ENCODE data around the gene LZIC.

Gene LZIC

DNA sequence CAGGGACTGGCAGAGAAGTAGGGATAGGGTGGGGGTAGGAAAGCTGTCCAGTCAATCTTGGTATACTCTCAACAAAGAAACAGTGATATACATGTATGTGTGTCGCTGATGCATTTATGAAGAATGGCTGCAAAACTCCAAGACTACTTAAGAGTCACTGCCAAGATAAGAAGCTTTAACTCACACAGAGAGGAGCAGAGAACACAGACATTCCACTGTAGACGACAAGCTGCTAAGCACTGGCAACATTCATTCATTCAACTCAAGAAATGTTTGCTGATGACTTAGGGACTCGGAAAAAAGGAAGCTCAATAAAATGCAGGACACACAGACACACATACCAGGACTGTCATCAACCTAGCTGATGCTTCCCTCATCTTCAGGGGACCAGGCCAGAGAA, 38.6 kb downstream of the LZIC start:
- Mint-ChIP-seq H3K9me3 (no peaks in the 10 kb centered on the region), H3K36me3 (ENCODE audit: low read depth) (peaks cover 4% of the 10 kb centered on the region), H3K4me3 (peak overlapping the region in 1 of 3 experiments; percentile 65), H3K27me3 (ENCODE audit: low read depth) (no peaks in the 10 kb centered on the region), H3K4me1 (peaks cover 47% of the 10 kb centered on the region), H3K27ac (no peak overlapping the region)
- TF ChIP-seq, protein P1, sequence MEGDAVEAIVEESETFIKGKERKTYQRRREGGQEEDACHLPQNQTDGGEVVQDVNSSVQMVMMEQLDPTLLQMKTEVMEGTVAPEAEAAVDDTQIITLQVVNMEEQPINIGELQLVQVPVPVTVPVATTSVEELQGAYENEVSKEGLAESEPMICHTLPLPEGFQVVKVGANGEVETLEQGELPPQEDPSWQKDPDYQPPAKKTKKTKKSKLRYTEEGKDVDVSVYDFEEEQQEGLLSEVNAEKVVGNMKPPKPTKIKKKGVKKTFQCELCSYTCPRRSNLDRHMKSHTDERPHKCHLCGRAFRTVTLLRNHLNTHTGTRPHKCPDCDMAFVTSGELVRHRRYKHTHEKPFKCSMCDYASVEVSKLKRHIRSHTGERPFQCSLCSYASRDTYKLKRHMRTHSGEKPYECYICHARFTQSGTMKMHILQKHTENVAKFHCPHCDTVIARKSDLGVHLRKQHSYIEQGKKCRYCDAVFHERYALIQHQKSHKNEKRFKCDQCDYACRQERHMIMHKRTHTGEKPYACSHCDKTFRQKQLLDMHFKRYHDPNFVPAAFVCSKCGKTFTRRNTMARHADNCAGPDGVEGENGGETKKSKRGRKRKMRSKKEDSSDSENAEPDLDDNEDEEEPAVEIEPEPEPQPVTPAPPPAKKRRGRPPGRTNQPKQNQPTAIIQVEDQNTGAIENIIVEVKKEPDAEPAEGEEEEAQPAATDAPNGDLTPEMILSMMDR (IDR thresholded peaks at IDR 0.05; ENCODE audit: unreplicated experiment in 3 of 3), result no peak

DNA sequence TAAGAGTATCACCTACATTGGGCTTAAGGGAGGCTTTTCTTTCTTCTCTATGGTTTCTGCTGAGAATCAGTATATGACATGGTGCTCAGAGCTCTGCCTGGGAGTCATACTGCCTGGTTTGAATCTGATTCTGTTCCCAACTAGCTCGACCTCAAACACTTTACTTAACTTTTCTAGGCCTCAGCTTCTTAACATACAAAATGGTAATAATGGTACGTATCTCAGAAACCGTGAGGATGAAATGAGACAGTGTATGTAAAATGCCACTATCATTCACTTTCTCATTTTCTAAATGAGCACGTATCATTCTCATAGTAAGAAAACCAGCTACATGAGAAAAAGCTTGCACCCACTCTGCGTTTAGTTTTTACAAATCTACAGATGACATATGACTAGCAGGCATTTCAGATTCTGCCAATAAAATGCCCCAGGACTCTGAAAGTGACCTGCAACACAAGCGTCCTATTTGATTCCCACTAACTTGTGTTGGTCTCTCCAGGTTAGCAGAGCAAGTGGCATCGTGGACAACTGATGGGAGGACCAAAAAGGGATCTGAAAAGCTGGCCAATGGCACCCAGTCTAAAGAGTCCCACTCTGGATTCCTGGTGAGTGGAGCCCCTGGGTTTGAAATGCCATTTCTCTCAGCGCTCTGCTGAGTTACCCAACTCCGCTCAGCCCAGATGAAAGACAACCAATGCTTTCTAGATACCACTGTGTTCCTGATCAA, 39.2 kb downstream of the LZIC start:
- H3K27me3 Mint-ChIP-seq (ENCODE audit: low read depth), result no peaks in the 10 kb centered on the region
- H3K4me3 Mint-ChIP-seq, result no peak overlapping the region
- peaks cover 43% of the 10 kb centered on the region for H3K4me1 Mint-ChIP-seq
- H3K36me3 Mint-ChIP-seq (ENCODE audit: low read depth), result peaks cover 4% of the 10 kb centered on the region
- H3K9me3 Mint-ChIP-seq, result no peaks in the 10 kb centered on the region
- TF ChIP-seq, protein P1 (IDR thresholded peaks at IDR 0.05; ENCODE audit: unreplicated experiment in 3 of 3), result no peak
- H3K27ac Mint-ChIP-seq, result no peak overlapping the region

DNA sequence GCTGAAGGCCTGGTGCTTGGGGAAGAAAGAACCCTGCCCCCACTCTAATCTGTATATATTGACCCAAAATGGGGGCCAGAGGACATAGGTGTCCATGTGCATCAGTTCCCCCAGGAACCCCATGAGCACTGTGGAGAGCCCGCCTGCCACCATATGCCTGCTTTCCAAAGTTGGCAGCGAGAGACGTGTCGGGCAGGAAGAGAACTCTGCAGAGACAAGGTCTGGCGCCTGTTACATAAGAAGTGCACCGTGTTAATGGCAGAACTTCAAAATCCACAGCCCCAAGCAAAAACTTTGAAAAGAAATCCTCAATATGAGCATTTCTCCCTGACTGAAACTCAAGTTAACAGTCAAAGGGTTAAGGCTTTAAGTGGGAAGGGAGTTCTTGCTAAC, 41.1 kb downstream of the LZIC start:
- no peaks in the 10 kb centered on the region for H3K9me3 Mint-ChIP-seq
- peaks cover 30% of the 10 kb centered on the region for H3K4me1 Mint-ChIP-seq
- H3K27ac Mint-ChIP-seq, result no peak overlapping the region
- H3K27me3 Mint-ChIP-seq (ENCODE audit: low read depth), result no peaks in the 10 kb centered on the region
- H3K4me3 Mint-ChIP-seq, result no peak overlapping the region
- H3K36me3 Mint-ChIP-seq (ENCODE audit: low read depth), result no peaks in the 10 kb centered on the region
- TF ChIP-seq, protein P1 (IDR thresholded peaks at IDR 0.05; ENCODE audit: unreplicated experiment in 3 of 3), result no peak

DNA sequence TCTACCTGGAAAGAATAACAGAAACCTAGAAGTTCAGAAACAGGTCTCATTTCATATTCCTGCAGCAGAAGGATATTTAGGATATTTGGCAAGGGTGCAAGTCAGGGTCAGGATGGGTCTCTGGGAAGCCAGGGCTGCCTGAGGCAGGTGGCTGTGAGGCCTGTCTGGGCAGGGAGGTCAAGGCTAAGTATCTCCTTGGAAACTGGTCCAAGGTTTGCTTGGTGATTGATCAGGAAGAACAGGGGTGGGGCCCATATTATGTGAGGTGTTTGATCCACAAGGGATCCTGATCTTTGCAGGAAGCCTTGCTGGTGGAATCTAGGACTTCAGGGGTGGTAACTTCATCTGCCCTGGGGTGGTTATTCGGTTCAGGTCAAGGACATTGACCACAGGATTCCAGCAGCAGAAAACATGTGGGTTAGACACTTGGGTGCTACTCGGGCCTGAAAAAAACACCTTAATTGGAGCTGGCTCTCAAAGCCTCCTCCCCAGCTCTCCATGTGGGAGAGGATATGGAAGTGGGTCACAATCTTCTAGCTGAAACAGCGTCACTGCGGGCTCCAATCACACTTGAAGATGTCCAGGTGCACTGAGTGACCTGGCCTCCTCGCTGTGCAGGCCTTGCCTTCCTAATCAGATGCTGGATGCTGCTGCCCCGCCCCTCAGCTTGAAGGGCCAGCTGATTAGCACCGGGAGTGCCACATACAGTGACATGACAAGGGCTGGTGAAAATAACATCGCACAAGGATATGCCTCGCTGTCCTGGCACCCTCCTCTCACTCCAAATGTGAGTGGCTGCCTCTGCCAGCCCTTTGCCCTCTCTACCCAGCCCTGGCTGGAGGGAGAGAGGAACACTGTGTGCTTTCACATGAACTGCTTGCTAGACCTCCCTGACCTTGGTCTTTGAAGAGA, 41.8 kb downstream of the LZIC start:
- peak overlapping the region in 1 of 3 experiments; percentile 4 for H3K27ac Mint-ChIP-seq
- H3K9me3 Mint-ChIP-seq, result no peaks in the 10 kb centered on the region
- TF ChIP-seq, protein P1 (IDR thresholded peaks at IDR 0.05; ENCODE audit: unreplicated experiment in 3 of 3), result no peak
- no peak overlapping the region for H3K4me3 Mint-ChIP-seq
- H3K27me3 Mint-ChIP-seq (ENCODE audit: low read depth), result no peaks in the 10 kb centered on the region
- no peaks in the 10 kb centered on the region for H3K36me3 Mint-ChIP-seq (ENCODE audit: low read depth)
- H3K4me1 Mint-ChIP-seq, result peaks cover 26% of the 10 kb centered on the region

DNA sequence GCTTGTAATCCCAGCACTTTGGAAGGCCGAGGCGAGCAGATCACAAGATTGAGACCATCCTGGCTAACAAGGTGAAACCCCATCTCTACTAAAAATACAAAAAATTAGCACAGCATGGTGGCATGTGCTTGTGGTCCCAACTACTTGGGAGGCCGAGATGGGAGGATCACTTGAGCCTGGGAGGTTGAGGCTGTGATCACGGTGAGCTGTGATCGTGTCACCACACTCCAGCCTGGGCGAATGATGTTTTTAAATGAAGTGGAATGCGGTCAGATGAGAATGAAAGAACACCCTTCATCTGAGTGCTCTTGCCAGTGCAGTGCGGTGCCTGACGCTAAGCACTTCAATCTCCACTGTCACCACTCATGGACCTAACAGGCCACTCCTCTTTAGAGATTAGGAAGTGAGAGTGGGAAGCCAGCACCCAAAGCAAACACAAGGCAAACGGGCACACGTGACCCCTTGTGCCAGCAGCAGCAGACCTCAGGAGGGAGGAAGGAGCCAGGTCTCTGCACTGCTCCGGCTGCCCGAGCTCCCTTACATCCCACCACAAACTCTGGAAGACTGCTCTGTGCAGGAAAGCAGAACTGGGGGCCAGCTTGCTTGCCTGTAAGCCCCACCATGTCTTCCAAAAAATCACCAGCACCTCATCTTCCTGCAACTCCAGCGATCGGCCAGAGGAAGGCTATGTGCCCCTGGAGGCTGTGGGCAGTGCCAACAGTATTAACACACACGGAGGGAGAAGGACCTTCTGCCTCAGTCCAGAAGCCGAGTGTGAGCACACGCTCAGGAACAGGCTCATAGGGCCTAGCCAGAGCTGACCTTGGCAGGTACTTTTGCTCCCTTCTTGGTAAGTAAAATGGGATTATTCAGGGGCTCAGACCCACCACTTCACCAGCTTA, 42.8 kb downstream of the LZIC start:
- Mint-ChIP-seq H3K27ac (peak overlapping the region in 2 of 3 experiments; percentile 38 to 57), H3K9me3 (no peaks in the 10 kb centered on the region), H3K4me3 (no peak overlapping the region), H3K36me3 (ENCODE audit: low read depth) (peaks cover 3% of the 10 kb centered on the region), H3K4me1 (peaks cover 25% of the 10 kb centered on the region), H3K27me3 (ENCODE audit: low read depth) (no peaks in the 10 kb centered on the region)
- TF ChIP-seq, protein P1 (IDR thresholded peaks at IDR 0.05; ENCODE audit: unreplicated experiment in 3 of 3), result no peak

Data from nephron (organoid).